ENCODE results near the gene PPP1R13L.

Gene PPP1R13L

DNA sequence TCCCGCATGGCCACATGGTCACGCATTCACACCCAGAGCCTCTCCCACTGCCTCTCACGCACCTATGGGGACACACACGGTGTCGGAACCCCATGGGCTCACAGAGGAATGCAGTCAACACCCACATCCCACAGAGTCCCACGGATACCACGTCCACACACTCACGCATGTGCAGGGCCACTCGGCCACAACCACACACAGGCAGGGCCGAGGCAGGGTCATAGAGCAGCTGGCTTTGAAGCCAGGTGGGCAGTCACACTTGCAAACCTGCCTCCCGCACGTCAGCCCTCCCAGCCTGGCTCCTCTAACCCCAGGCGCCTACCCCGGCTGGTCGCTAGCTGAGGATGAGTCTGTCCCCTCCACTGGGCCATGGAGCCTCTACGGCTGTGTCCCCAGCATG, 42.6 kb downstream of the PPP1R13L start:
- no peak for DNase-seq

DNA sequence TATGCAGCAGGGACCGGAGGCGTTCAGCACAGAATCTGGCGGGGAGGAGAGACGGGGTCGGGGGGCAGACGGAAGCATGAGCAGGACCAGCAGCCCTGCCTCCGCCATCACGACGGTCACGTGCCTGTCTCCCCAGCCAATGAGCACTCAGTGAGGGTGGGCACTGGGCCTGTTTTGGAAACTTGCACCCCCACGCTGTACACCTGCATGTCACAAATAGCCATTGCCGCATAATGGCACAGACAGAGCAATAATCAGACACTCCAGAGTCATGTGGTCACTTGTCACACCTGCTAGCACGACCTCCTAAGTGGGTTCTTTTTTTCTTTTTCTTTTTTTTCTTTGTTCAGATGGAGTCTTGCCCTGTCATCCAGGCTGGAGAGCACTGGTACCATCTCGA, 43.3 kb downstream of the PPP1R13L start:
- DNase-seq: no peak

- no peak for DNase-seq
Measured at GRCh38 chr19:45358213-45358792, 46.6 kb downstream of the PPP1R13L start.

- no peak for DNase-seq
Measured at GRCh38 chr19:45357445-45357783, 47.5 kb downstream of the PPP1R13L start.

GRCh38 chr19:45356760-45357444, 48.0 kb downstream of the PPP1R13L start:
- DNase-seq: no peak

- DNase-seq: no peak
Measured at GRCh38 chr19:45355910-45356309, 49.0 kb downstream of the PPP1R13L start.

- no peak for DNase-seq
Measured at GRCh38 chr19:45355402-45355801, 49.5 kb downstream of the PPP1R13L start.

- DNase-seq: no peak
Measured at GRCh38 chr19:45354241-45354842, 50.5 kb downstream of the PPP1R13L start.

DNA sequence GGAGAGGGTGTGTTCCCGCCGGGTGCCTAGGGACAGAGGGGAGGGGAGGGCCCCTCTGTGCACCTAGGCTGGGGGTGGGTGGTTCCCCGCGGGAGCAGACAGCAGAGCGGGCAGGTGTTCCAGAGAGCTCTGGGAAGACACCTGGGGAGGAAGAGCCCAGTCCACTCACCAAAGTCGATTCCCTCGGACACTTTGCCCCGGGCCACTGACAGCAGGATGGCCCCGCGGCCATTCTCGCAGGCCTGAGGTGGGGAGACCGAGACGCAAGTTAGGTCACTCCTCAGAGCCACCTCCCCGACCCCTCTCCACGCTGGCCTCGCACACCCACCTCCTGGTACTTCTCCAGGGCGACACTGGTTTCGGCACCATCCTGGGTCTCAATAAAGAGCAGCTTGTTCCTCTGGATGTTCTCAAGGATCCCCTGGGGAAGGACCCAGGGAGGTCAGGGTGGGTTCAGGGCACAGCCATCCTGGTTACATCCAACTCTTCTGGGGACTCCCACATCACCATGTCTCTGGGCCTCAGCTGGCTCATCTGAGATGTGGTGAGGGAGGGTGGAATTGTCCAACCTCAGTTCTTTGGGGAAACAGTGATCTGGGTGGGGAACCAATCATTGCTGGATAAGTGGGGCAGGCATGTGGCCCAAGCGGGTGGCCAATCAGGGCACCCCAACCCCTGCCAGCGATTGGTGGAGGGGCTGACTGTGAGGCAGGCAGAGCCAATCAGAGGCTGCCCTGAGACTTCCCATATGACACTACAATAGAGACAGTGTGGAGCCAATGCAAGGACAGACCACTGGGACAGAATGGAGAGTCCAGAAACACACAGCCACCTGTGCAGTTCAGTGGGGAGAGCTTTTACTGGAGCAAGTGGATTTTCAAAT, 51.7 kb downstream of the PPP1R13L start:
- DNase-seq: no peak

GRCh38 chr19:45352471-45352870, 52.4 kb downstream of the PPP1R13L start:
- no peak for DNase-seq

- no peak for DNase-seq
Measured at GRCh38 chr19:45352062-45352461, 52.8 kb downstream of the PPP1R13L start.

- no peak for DNase-seq
Measured at GRCh38 chr19:45351401-45351952, 53.4 kb downstream of the PPP1R13L start.

DNA sequence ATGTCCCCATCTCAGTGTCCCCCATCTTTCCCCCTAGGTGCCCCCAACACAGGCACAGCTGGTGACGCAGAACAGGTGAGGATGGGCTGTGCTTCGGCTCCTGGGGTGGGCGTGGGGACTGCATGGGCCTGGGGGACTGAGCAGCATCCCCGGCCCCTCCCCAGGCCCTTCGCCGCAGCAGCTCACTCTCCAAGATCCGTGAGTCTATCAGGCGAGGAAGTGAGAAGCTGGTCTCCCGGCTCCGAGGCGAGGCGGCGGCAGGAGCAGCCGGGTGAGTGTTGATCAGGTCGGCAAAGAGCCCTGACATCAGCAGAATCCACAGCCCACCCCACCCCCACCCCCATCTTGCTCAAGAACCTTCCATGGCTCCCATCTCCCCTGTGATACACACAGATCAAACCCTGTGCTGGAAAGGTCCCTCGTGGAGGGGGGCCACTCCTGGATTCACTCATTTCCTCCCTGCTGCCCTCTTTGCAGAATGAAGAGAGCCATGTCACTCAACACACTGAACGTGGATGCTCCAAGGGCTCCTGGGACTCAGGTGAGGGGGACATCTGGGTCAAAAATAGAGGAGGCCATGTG, 54.3 kb downstream of the PPP1R13L start:
- no peak for DNase-seq

GRCh38 chr19:45349430-45349941, 55.4 kb downstream of the PPP1R13L start:
- no peak for DNase-seq

- no peak for DNase-seq
Measured at GRCh38 chr19:45349126-45349415, 55.8 kb downstream of the PPP1R13L start.

GRCh38 chr19:45348367-45349125, 56.3 kb downstream of the PPP1R13L start:
- no peak for DNase-seq

- DNase-seq: no peak
Measured at GRCh38 chr19:45347570-45348366, 57.1 kb downstream of the PPP1R13L start.

GRCh38 chr19:45346449-45346848, 58.4 kb downstream of the PPP1R13L start:
- no peak for DNase-seq

DNA sequence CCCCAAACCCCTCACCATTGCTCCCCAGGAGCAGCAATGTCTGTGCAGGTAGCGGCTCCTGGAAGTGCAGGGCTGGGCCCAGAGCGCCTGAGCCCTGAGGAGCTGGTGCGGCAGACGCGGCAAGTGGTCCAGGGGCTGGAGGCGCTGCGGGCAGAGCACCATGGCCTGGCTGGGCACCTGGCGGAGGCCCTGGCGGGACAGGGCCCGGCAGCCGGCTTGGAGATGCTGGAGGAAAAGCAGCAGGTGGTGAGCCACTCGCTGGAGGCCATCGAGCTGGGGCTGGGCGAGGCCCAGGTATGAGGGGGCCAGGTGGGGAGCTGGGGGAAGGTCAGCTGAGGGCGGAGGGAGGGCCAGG, 59.4 kb downstream of the PPP1R13L start:
- DNase-seq: no peak

GRCh38 chr19:45344621-45345505, 60.0 kb downstream of the PPP1R13L start:
- DNase-seq: no peak

Data from NCI-H1048 (cell line).